DND-41 (cell line): Measurements from ENCODE around the gene WDTC1.

Experiments used
- ATAC-seq: fragments of 200-7000 bp; cut with Tn5 transposase; 3 replicates; pipeline ENCODE4 v1.9.1; 2021; ENCODE audit warnings: low read depth; ENCODE audit not compliant: insufficient read depth
- DNase-seq: peaks from one replicate; pipeline ENCODE4 v3.0.0-alpha.2; 2020
- H2AFZ ChIP-seq: 2 replicates; pipeline ENCODE4 v1.6.0; 2012; ENCODE audit warnings: low read depth, low read length
- H3K27ac ChIP-seq: 2 replicates; pipeline ENCODE4 v1.5.1; 2012; ENCODE audit warnings: low read length, inconsistent platforms
- H3K27me3 ChIP-seq: fragments of 200-600 bp; sonication (generic); 2 replicates; pipeline ENCODE4 v1.6.0; 2012; ENCODE audit warnings: low read length, mild to moderate bottlenecking, inconsistent platforms; ENCODE audit not compliant: insufficient read depth, poor library complexity
- H3K36me3 ChIP-seq: 2 replicates; pipeline ENCODE4 v1.5.1; 2012; ENCODE audit warnings: low read length, inconsistent platforms; ENCODE audit not compliant: insufficient read depth
- H3K4me1 ChIP-seq: 2 replicates; pipeline ENCODE4 v1.5.1; 2012; ENCODE audit warnings: mild to moderate bottlenecking, low read length; ENCODE audit not compliant: insufficient read depth
- H3K4me2 ChIP-seq: 2 replicates; pipeline ENCODE4 v1.6.0; 2012; ENCODE audit warnings: mild to moderate bottlenecking, moderate library complexity, low read length, inconsistent platforms; ENCODE audit not compliant: insufficient read depth
- H3K4me3 ChIP-seq, 2 experiments: fragments of 200-600 bp in 1 of 2; shearing (Covaris generic) in 1 of 2; 2 replicates each; pipeline ENCODE4 v1.5.1; 2012 to 2016; ENCODE audit warnings: inconsistent platforms in 2 of 2, low read length in 2 of 2, mild to moderate bottlenecking in 2 of 2, low read depth in 1 of 2, moderate library complexity in 1 of 2
- H3K79me2 ChIP-seq: 2 replicates; pipeline ENCODE4 v1.6.0; 2012; ENCODE audit warnings: low read length, inconsistent platforms; ENCODE audit not compliant: insufficient read depth
- H3K9ac ChIP-seq: 2 replicates; pipeline ENCODE4 v1.6.0; 2012; ENCODE audit warnings: low read depth, mild to moderate bottlenecking, inconsistent platforms, low read length, moderate library complexity
- H3K9me3 ChIP-seq: 2 replicates; pipeline ENCODE4 v1.5.1; 2012; ENCODE audit warnings: low read length, moderate library complexity, mild to moderate bottlenecking, inconsistent platforms; ENCODE audit not compliant: insufficient read depth, severe bottlenecking
- H4K20me1 ChIP-seq: 2 replicates; pipeline ENCODE4 v1.6.0; 2012; ENCODE audit warnings: low read length; ENCODE audit not compliant: insufficient read depth
- CTCF ChIP-seq: IDR thresholded peaks from 2 replicates; pipeline ENCODE4 v1.5.1; 2012; ENCODE audit warnings: borderline replicate concordance, low read length, moderate library complexity, mild to moderate bottlenecking; ENCODE audit not compliant: poor library complexity, severe bottlenecking; ENCODE audit errors: extremely low read depth
- EZH2 ChIP-seq: IDR thresholded peaks from 3 replicates; pipeline ENCODE4 v1.6.1; 2012; ENCODE audit warnings: borderline replicate concordance, low read depth, mild to moderate bottlenecking, moderate library complexity, low read length, inconsistent platforms; ENCODE audit not compliant: severe bottlenecking

The WDTC1 gene

GRCh38 chr1:27353166-27353565 is 118.7 kb downstream of the WDTC1 start:
- H3K4me1 ChIP-seq = peaks cover 14% of the 10 kb centered on the region
- ATAC-seq (no peak), DNase-seq (no peak)
- no peak overlapping the region for H3K9ac ChIP-seq
- H3K27me3 ChIP-seq = no peaks in the 10 kb centered on the region
- no peak overlapping the region for H3K4me3 ChIP-seq
- H2AFZ ChIP-seq = no peak overlapping the region
- no peaks in the 10 kb centered on the region for H3K79me2 ChIP-seq
- H3K27ac ChIP-seq = no peak overlapping the region
- no peak for TF ChIP-seq CTCF
- no peaks in the 10 kb centered on the region for H3K36me3 ChIP-seq
- no peaks in the 10 kb centered on the region for H3K9me3 ChIP-seq
- H4K20me1 ChIP-seq = no peaks in the 10 kb centered on the region
- no peak overlapping the region for H3K4me2 ChIP-seq

GRCh38 chr1:27353629-27354028 is 119.2 kb downstream of the WDTC1 start:
- no peaks in the 10 kb centered on the region for H4K20me1 ChIP-seq
- H3K4me1 ChIP-seq = peaks cover 14% of the 10 kb centered on the region
- H3K4me3 ChIP-seq = no peak overlapping the region
- H3K4me2 ChIP-seq = no peak overlapping the region
- no peaks in the 10 kb centered on the region for H3K79me2 ChIP-seq
- TF ChIP-seq CTCF = no peak
- no peak for TF ChIP-seq EZH2
- H3K27ac ChIP-seq = no peak overlapping the region
- H2AFZ ChIP-seq = no peak overlapping the region
- H3K27me3 ChIP-seq = no peaks in the 10 kb centered on the region
- DNase-seq (no peak), ATAC-seq (no peak)
- no peak overlapping the region for H3K9ac ChIP-seq
- H3K9me3 ChIP-seq = no peaks in the 10 kb centered on the region
- no peaks in the 10 kb centered on the region for H3K36me3 ChIP-seq

- TF ChIP-seq CTCF (no peak), EZH2 (no peak)
- Histone ChIP-seq H3K4me2 (no peak overlapping the region), H3K27me3 (no peaks in the 10 kb centered on the region), H4K20me1 (no peaks in the 10 kb centered on the region), H3K9me3 (no peaks in the 10 kb centered on the region), H2AFZ (no peak overlapping the region), H3K79me2 (no peaks in the 10 kb centered on the region), H3K36me3 (no peaks in the 10 kb centered on the region), H3K4me1 (peaks cover 14% of the 10 kb centered on the region), H3K9ac (no peak overlapping the region), H3K27ac (no peak overlapping the region), H3K4me3 (no peak overlapping the region)
- no peak for DNase-seq
- ATAC-seq = no peak
Observed at GRCh38 chr1:27355683-27356082, 121.3 kb downstream of the WDTC1 start.

- Histone ChIP-seq H3K36me3 (no peaks in the 10 kb centered on the region), H3K9ac (no peak overlapping the region), H3K9me3 (no peaks in the 10 kb centered on the region), H2AFZ (no peak overlapping the region), H3K27ac (no peak overlapping the region), H3K4me2 (no peak overlapping the region; the same call in 1 of the 2 replicates), H3K79me2 (no peaks in the 10 kb centered on the region), H4K20me1 (no peaks in the 10 kb centered on the region), H3K4me1 (peaks cover 14% of the 10 kb centered on the region), H3K4me3 (no peak overlapping the region), H3K27me3 (no peaks in the 10 kb centered on the region)
- DNase-seq (no peak), ATAC-seq (no peak)
- TF ChIP-seq EZH2 (no peak), CTCF (no peak)
Observed at GRCh38 chr1:27356277-27356618, 121.8 kb downstream of the WDTC1 start.
